HEK293T (cell line): ENCODE results near the gene CNPY1.

Source experiments
- CTCF ChIA-PET: fragments of 350-600 bp; formaldehyde crosslinking; extraction: SDS; loops from one replicate; lab custom pipeline; 2021; ENCODE audit warnings: antibody characterized with exemption, inconsistent platforms; lab: Yijun Ruan, JAX
- POLR2A ChIA-PET: fragments of 350-600 bp; formaldehyde crosslinking; extraction: SDS; loops from one replicate; lab custom pipeline; 2020; ENCODE audit warnings: antibody characterized with exemption, inconsistent platforms; lab: Yijun Ruan, JAX
- DNase-seq: peaks from one replicate; pipeline ENCODE4 v3.0.0; 2012; ENCODE audit warnings: mixed read lengths; ENCODE audit errors: extremely low spot score
- ARNT ChIP-seq: fragments of 450-650 bp; IDR thresholded peaks from 2 replicates; pipeline ENCODE4 v1.6.1; 2017; ENCODE audit warnings: mild to moderate bottlenecking
- BHLHE40 ChIP-seq: fragments of 450-650 bp; IDR thresholded peaks from 2 replicates; pipeline ENCODE4 v1.6.1; 2016; ENCODE audit warnings: mild to moderate bottlenecking, moderate library complexity, borderline replicate concordance
- CTBP1 ChIP-seq: fragments of 450-650 bp; IDR thresholded peaks from 2 replicates; pipeline ENCODE4 v1.6.1; 2016; ENCODE audit warnings: borderline replicate concordance
- ELF4 ChIP-seq: fragments of 450-650 bp; IDR thresholded peaks from 2 replicates; pipeline ENCODE4 v1.6.1; 2017; ENCODE audit warnings: antibody characterized with exemption
- FOXA1 ChIP-seq: fragments of 450-650 bp; IDR thresholded peaks from 2 replicates; pipeline ENCODE4 v1.6.1; 2016; ENCODE audit warnings: mild to moderate bottlenecking
- FOXK2 ChIP-seq: fragments of 450-650 bp; IDR thresholded peaks from 2 replicates; pipeline ENCODE4 v1.6.1; 2016; ENCODE audit warnings: mild to moderate bottlenecking
- FOXM1 ChIP-seq: fragments of 450-650 bp; IDR thresholded peaks from 2 replicates; pipeline ENCODE4 v1.6.1; 2017; ENCODE audit warnings: mild to moderate bottlenecking, borderline replicate concordance
- HDGF ChIP-seq: fragments of 450-650 bp; IDR thresholded peaks from 2 replicates; pipeline ENCODE4 v1.6.1; 2017; ENCODE audit warnings: antibody characterized with exemption, borderline replicate concordance
- L3MBTL2 ChIP-seq: fragments of 450-650 bp; conservative IDR thresholded peaks from 2 replicates; pipeline ENCODE4 v1.6.1; 2016; ENCODE audit warnings: mild to moderate bottlenecking
- LEF1 ChIP-seq: fragments of 450-650 bp; IDR thresholded peaks from 2 replicates; pipeline ENCODE4 v1.6.1; 2017; ENCODE audit warnings: mild to moderate bottlenecking, borderline replicate concordance
- NFRKB ChIP-seq: fragments of 450-650 bp; IDR thresholded peaks from 2 replicates; pipeline ENCODE4 v1.6.1; 2016; ENCODE audit warnings: mild to moderate bottlenecking, moderate library complexity
- PKNOX1 ChIP-seq: fragments of 450-650 bp; IDR thresholded peaks from 2 replicates; pipeline ENCODE4 v1.6.1; 2016
- SP1 ChIP-seq: fragments of 450-650 bp; IDR thresholded peaks from 2 replicates; pipeline ENCODE4 v1.6.1; 2017
- SUZ12 ChIP-seq: fragments of 450-650 bp; IDR thresholded peaks from 2 replicates; pipeline ENCODE4 v1.6.1; 2016; ENCODE audit warnings: mild to moderate bottlenecking
- TARDBP ChIP-seq: fragments of 450-650 bp; IDR thresholded peaks from 2 replicates; pipeline ENCODE4 v1.6.1; 2016
- ZNF384 ChIP-seq: fragments of 450-650 bp; IDR thresholded peaks from 2 replicates; pipeline ENCODE4 v1.6.1; 2016

The CNPY1 gene

DNA sequence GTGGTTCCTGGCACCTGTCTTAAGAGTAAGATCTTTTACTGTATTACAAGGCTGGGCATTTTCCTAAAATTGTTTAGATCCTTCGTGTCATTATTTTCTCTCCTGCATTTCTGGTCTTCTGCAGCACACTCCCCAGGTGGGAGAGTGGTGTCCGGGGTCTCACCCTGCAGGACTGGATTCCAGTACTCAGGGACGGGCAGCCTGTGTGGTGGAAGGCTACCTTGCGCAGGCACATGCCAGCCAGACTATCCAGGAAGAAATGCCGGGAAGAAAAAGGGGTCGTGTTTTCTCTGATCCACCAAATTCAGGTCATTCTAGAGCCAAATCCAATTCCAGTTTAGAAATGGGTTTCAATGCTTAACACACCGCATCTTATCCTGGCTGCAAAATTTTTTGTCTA is 27.7 kb downstream of the CNPY1 start:
- CTCF ChIA-PET, result no interaction called here
- no peak for TF ChIP-seq HDGF
- TF ChIP-seq SUZ12, result no peak
- no peak for TF ChIP-seq L3MBTL2
- no peak for TF ChIP-seq ARNT
- no peak for TF ChIP-seq ELF4
- no peak for TF ChIP-seq SP1
- TF ChIP-seq LEF1, result no peak
- no peak for TF ChIP-seq BHLHE40
- no peak for TF ChIP-seq FOXM1
- no peak for DNase-seq

GRCh38 chr7:155517969-155518368 is 28.4 kb downstream of the CNPY1 start:
- CTCF ChIA-PET, result no interaction called here
- POLR2A ChIA-PET, result no interaction called here
- no peak for TF ChIP-seq LEF1
- no peak for TF ChIP-seq ARNT
- no peak for TF ChIP-seq FOXA1
- TF ChIP-seq HDGF, result no peak
- TF ChIP-seq ELF4, result no peak
- no peak for TF ChIP-seq BHLHE40
- no peak for TF ChIP-seq SUZ12
- TF ChIP-seq NFRKB, result no peak
- no peak for TF ChIP-seq PKNOX1
- no peak for TF ChIP-seq L3MBTL2
- TF ChIP-seq ZNF384, result no peak
- no peak for TF ChIP-seq FOXK2
- TF ChIP-seq SP1, result no peak
- TF ChIP-seq FOXM1, result no peak
- TF ChIP-seq TARDBP, result no peak
- no peak for TF ChIP-seq CTBP1
- DNase-seq, result no peak

More for the DNA sequence above, 27.7 kb downstream of the CNPY1 start:
- POLR2A ChIA-PET, result no interaction called here

DNA sequence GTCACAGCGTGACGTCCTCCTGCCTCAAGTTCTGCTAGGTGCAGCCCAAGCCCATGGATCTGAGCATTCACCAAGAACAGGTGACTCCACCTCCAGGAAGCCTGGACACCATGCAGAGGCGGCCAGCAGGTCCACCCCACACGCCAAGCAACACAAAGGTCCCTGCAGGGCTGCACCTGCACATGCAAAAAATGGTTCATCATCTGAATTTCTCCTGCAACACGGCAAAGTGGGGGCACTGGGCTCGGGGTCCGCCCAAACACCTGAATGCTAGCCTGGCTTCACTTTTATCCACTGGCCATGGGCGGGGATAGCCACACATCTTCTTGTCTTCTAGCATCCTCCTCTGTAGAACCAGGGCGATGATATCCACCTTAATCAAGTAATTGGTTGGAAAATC is 28.9 kb downstream of the CNPY1 start:
- no peak for DNase-seq
- POLR2A ChIA-PET, result no interaction called here
- TF ChIP-seq HDGF, result no peak
- no peak for TF ChIP-seq BHLHE40
- TF ChIP-seq FOXK2, result no peak
- no peak for TF ChIP-seq FOXA1
- TF ChIP-seq NFRKB, result no peak
- no peak for TF ChIP-seq FOXM1
- TF ChIP-seq LEF1, result no peak
- no peak for TF ChIP-seq ELF4
- TF ChIP-seq CTBP1, result no peak
- TF ChIP-seq PKNOX1, result no peak
- TF ChIP-seq TARDBP, result no peak
- TF ChIP-seq SP1, result no peak
- CTCF ChIA-PET, result no interaction called here

DNA sequence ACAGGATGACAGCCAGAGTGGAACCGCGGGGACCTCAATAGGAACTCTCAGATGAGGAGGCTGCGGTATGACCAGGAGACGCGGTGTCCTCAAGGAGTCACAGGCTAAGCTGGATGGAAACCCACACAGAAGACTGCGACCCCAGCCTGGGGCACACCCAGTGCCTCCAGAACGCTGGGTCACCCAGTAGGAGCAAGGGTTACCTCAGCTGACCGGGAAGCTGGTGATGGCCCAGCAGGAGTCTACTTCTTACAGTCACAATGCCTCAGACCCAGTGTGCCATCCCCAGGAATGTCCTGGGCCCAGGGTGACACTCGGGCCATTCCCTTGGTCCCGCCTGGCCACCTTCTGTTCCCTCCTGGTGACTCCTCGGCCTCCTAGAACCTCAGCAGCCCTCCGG is 29.9 kb downstream of the CNPY1 start:
- ChIA-PET POLR2A (no interaction called here), CTCF (no interaction called here)
- TF ChIP-seq TARDBP, result no peak
- TF ChIP-seq BHLHE40, result no peak
- no peak for TF ChIP-seq PKNOX1
- no peak for TF ChIP-seq CTBP1
- DNase-seq, result no peak

- DNase-seq, result no peak
- CTCF ChIA-PET, result interaction anchor here (0.6 kb wide), 1 partner anchor 30 kb away, joined by 3 read pairs; no protein-coding TSS in a partner anchor
- TF ChIP-seq ELF4 (no peak), ARNT (no peak), HDGF (no peak), NFRKB (no peak), SUZ12 (no peak), CTBP1 (no peak), BHLHE40 (no peak), PKNOX1 (no peak), ZNF384 (no peak), L3MBTL2 (no peak), FOXM1 (no peak), FOXA1 (no peak)
- POLR2A ChIA-PET, result no interaction called here
Measured at GRCh38 chr7:155515318-155515717, 31.0 kb downstream of the CNPY1 start.

GRCh38 chr7:155514296-155514695 is 32.1 kb downstream of the CNPY1 start:
- no peak for TF ChIP-seq FOXA1
- TF ChIP-seq FOXK2, result no peak
- no peak for TF ChIP-seq LEF1
- TF ChIP-seq SP1, result no peak
- no peak for TF ChIP-seq NFRKB
- ChIA-PET CTCF (interaction anchor here (1.7 kb wide), 1 partner anchor 8 kb away, joined by 3 read pairs; no protein-coding TSS in a partner anchor), POLR2A (no interaction called here)
- no peak for DNase-seq
